H9 (cell line): Measurements from ENCODE around the gene DALRD3. TPM values are rescaled to one million over a fixed set of nuclear protein-coding genes. Genes with fewer than 3 reads are reported as not detected.
A peak's percentile ranks its signal among the peaks of the same experiment; 100 is the strongest.

Experiments
- DNase-seq: peaks from one replicate; pipeline ENCODE4 v3.0.0-alpha.2; 2017
- H2AFZ ChIP-seq: one replicate; pipeline ENCODE4 v1.6.1; 2013; ENCODE audit warnings: mild to moderate bottlenecking, low read length, control low read depth, moderate library complexity
- H2AK5ac ChIP-seq: 2 replicates; pipeline ENCODE4 v1.6.1; 2013; ENCODE audit warnings: low read length, control low read depth, mixed read lengths; ENCODE audit not compliant: insufficient read length
- H2BK120ac ChIP-seq: one replicate; pipeline ENCODE4 v1.6.1; 2013; ENCODE audit warnings: low read depth, mild to moderate bottlenecking, low read length, control low read depth, inconsistent platforms; ENCODE audit not compliant: poor library complexity, severe bottlenecking
- H2BK12ac ChIP-seq: 2 replicates; pipeline ENCODE4 v1.6.1; 2013; ENCODE audit warnings: low read length, control low read depth, mixed read lengths, low read depth; ENCODE audit not compliant: insufficient read length
- H2BK15ac ChIP-seq: 2 replicates; pipeline ENCODE4 v1.6.1; 2013; ENCODE audit warnings: low read depth, low read length, control low read depth
- H2BK20ac ChIP-seq: one replicate; pipeline ENCODE4 v1.6.1; 2013; ENCODE audit warnings: low read depth, mild to moderate bottlenecking, low read length, control low read depth, inconsistent platforms; ENCODE audit not compliant: poor library complexity, severe bottlenecking
- H2BK5ac ChIP-seq: 2 replicates; pipeline ENCODE4 v1.6.1; 2013; ENCODE audit warnings: low read length, control low read depth, mixed read lengths; ENCODE audit not compliant: insufficient read length
- H3K14ac ChIP-seq: 2 replicates; pipeline ENCODE4 v1.6.1; 2013; ENCODE audit warnings: low read length, control low read depth; ENCODE audit not compliant: insufficient read depth
- H3K18ac ChIP-seq: 2 replicates; pipeline ENCODE4 v1.6.1; 2013; ENCODE audit warnings: low read depth, mild to moderate bottlenecking, mixed read lengths, low read length, control low read depth; ENCODE audit not compliant: insufficient read length
- H3K23ac ChIP-seq: 2 replicates; pipeline ENCODE4 v1.6.1; 2013; ENCODE audit warnings: low read length, control low read depth, mixed read lengths, low read depth; ENCODE audit not compliant: insufficient read length
- H3K23me2 ChIP-seq: 2 replicates; pipeline ENCODE4 v1.6.1; 2013; ENCODE audit warnings: low read depth, mild to moderate bottlenecking, mixed read lengths, low read length, control low read depth; ENCODE audit not compliant: insufficient read length, poor library complexity, severe bottlenecking
- H3K27ac ChIP-seq: 2 replicates; pipeline ENCODE4 v1.5.1; 2013; ENCODE audit warnings: low read length, control low read depth, mixed read lengths, low read depth; ENCODE audit not compliant: insufficient read length
- H3K27me3 ChIP-seq: 2 replicates; pipeline ENCODE4 v1.6.1; 2013; ENCODE audit warnings: low read length, control low read depth, inconsistent platforms; ENCODE audit not compliant: insufficient read depth
- H3K4ac ChIP-seq: 2 replicates; pipeline ENCODE4 v1.6.1; 2013; ENCODE audit warnings: low read depth, mild to moderate bottlenecking, control low read depth, inconsistent platforms, low read length, moderate library complexity
- H3K4me1 ChIP-seq: 2 replicates; pipeline ENCODE4 v1.6.1; 2013; ENCODE audit warnings: low read length, control low read depth, inconsistent platforms; ENCODE audit not compliant: insufficient read depth
- H3K4me2 ChIP-seq: 2 replicates; pipeline ENCODE4 v1.6.1; 2013; ENCODE audit warnings: low read length, control low read depth, mixed read lengths; ENCODE audit not compliant: insufficient read length, insufficient read depth
- H3K56ac ChIP-seq: 2 replicates; pipeline ENCODE4 v1.6.1; 2013; ENCODE audit warnings: low read depth, mild to moderate bottlenecking, mixed read lengths, low read length, control low read depth; ENCODE audit not compliant: insufficient read length
- H3K79me1 ChIP-seq: 2 replicates; pipeline ENCODE4 v1.6.1; 2013; ENCODE audit warnings: low read depth, mild to moderate bottlenecking, moderate library complexity, low read length, control low read depth, inconsistent platforms; ENCODE audit not compliant: insufficient read depth, poor library complexity, severe bottlenecking
- H3K79me2 ChIP-seq: 2 replicates; pipeline ENCODE4 v1.6.1; 2013; ENCODE audit warnings: low read length, control low read depth, inconsistent platforms; ENCODE audit not compliant: insufficient read depth
- H3K9ac ChIP-seq: 2 replicates; pipeline ENCODE4 v1.6.1; 2013; ENCODE audit warnings: low read length, control low read depth, mixed read lengths; ENCODE audit not compliant: insufficient read length; ENCODE audit errors: extremely low read depth
- H3K9me3 ChIP-seq: one replicate; pipeline ENCODE4 v1.6.1; 2013; ENCODE audit warnings: low read depth, low read length, inconsistent platforms; ENCODE audit not compliant: control insufficient read depth
- H3T11ph ChIP-seq: one replicate; pipeline ENCODE4 v1.6.1; 2013; ENCODE audit warnings: mild to moderate bottlenecking, low read length, control low read depth, inconsistent platforms
- H4K20me1 ChIP-seq: one replicate; pipeline ENCODE4 v1.6.1; 2013; ENCODE audit not compliant: control insufficient read depth, insufficient read length, insufficient read depth
- H4K5ac ChIP-seq: 2 replicates; pipeline ENCODE4 v1.6.1; 2013; ENCODE audit warnings: low read depth, mild to moderate bottlenecking, mixed read lengths, low read length, control low read depth; ENCODE audit not compliant: insufficient read length
- H4K8ac ChIP-seq: replicated peaks from 2 replicates; pipeline ENCODE4 v1.6.1; 2013; ENCODE audit warnings: low read length, control low read depth, mixed read lengths, low read depth; ENCODE audit not compliant: insufficient read length
- H4K91ac ChIP-seq: 2 replicates; pipeline ENCODE4 v1.6.1; 2013; ENCODE audit warnings: low read depth, mild to moderate bottlenecking, moderate library complexity, mixed read lengths, low read length, control low read depth; ENCODE audit not compliant: insufficient read length
- H3K27ac Mint-ChIP-seq, 3 experiments: 2 replicates in 2 of 3; 3 replicates in 1 of 3; pipeline ENCODE4 v1.8.0; 2020 to 2021; ENCODE audit warnings: mixed read lengths in 3 of 3, mild to moderate bottlenecking in 1 of 3, moderate library complexity in 1 of 3
- H3K27me3 Mint-ChIP-seq: 2 replicates; pipeline ENCODE4 v1.8.0; 2021; ENCODE audit warnings: low read depth, mild to moderate bottlenecking, moderate library complexity, mixed read lengths
- H3K36me3 Mint-ChIP-seq, 3 experiments: 2 replicates in 2 of 3; 3 replicates in 1 of 3; pipeline ENCODE4 v1.8.0; 2020 to 2021; ENCODE audit warnings: low read depth in 3 of 3, mixed read lengths in 3 of 3; ENCODE audit not compliant: insufficient read depth in 1 of 3
- H3K4me1 Mint-ChIP-seq, 2 experiments: 2 replicates each; pipeline ENCODE4 v1.8.0; 2020; ENCODE audit warnings: mixed read lengths in 2 of 2
- H3K4me3 Mint-ChIP-seq, 2 experiments: 2 replicates in 1 of 2; 3 replicates in 1 of 2; pipeline ENCODE4 v1.8.0; 2020 to 2021; ENCODE audit warnings: mild to moderate bottlenecking in 2 of 2, mixed read lengths in 2 of 2, moderate library complexity in 1 of 2
- H3K9me3 Mint-ChIP-seq, 2 experiments: 2 replicates in 1 of 2; 3 replicates in 1 of 2; pipeline ENCODE4 v1.8.0; 2020; ENCODE audit warnings: mild to moderate bottlenecking in 2 of 2, mixed read lengths in 2 of 2, moderate library complexity in 1 of 2
- CTCF ChIP-seq: fragments of 200-600 bp; sonication (generic); conservative IDR thresholded peaks from 3 replicates; pipeline ENCODE4 v1.8.0; 2021; ENCODE audit warnings: antibody characterized with exemption, mild to moderate bottlenecking
- WGBS: extraction: QIAGEN DNeasy Blood & Tissue Kit; methylation state at CpG from one replicate; pipeline ENCODE4 v1.1.7; 2013; ENCODE audit warnings: missing lambda C conversion rate, low lambda C conversion rate, mixed read lengths; ENCODE audit not compliant: insufficient read length; ENCODE audit errors: extremely low coverage; 5-methylcytosine and 5-hydroxymethylcytosine counted together
- total RNA-seq: library from RNA; stranded (reverse); gene quantifications from 2 replicates; pipeline ENCODE4 v1.2.1, GENCODE V29; 2021

The DALRD3 gene
- total RNA-seq, 1 experiment from 2014 or later, result 32.3 TPM

GRCh38 chr3:49007068-49007770, 11.2 kb downstream of the DALRD3 start, which contains the start of gene WDR6:
Gene WDR6 (plus strand): TSS chr3:49007391. CDS start chr3:49007432, 41 bp downstream.
- H3K27me3 Mint-ChIP-seq, result no peaks in the 10 kb centered on the region; the same call in 1 of the 2 replicates
- H2BK20ac ChIP-seq, result no peak within 1 kb of the TSS

More at GRCh38 chr3:49007068-49007770, 11.2 kb downstream of the DALRD3 start, which contains the start of gene WDR6:
- H3K9ac ChIP-seq, result peak within 1 kb of the TSS; percentile 87
- Mint-ChIP-seq H3K4me1 (peaks cover 12 to 13% of the 10 kb centered on the region in 2 experiments), H3K36me3 (peaks cover 8 to 31% (median 26%) of the 10 kb centered on the region in 3 experiments), H3K4me3 (peak within 1 kb of the TSS; percentile 99 to 100), H3K27ac (peak within 1 kb of the TSS; percentile 99 to 100 (median 100)), H3K9me3 (no peaks in the 10 kb centered on the region; a peak in 1 of 5 replicates)
- peak; percentile 51 for TF ChIP-seq CTCF
- H3K23ac ChIP-seq, result no peak within 1 kb of the TSS
- no peak within 1 kb of the TSS for H3T11ph ChIP-seq
- no peak within 1 kb of the TSS for H4K8ac ChIP-seq
- H3K9me3 ChIP-seq, result no peaks in the 10 kb centered on the region
- DNase-seq, result peak; percentile 99
- H2BK5ac ChIP-seq, result no peak within 1 kb of the TSS
- H3K56ac ChIP-seq, result no peak within 1 kb of the TSS
- H2BK15ac ChIP-seq, result no peak within 1 kb of the TSS
- H3K18ac ChIP-seq, result peak within 1 kb of the TSS; percentile 97
- peak within 1 kb of the TSS; percentile 94 for H3K14ac ChIP-seq
- H3K4me1 ChIP-seq, result no peaks in the 10 kb centered on the region; the same call in 1 of the 2 replicates
- peak within 1 kb of the TSS; percentile 6 for H3K27ac ChIP-seq
- no CpG with 5 or more reads among the region's 65 CpGs for WGBS
- H3K4me2 ChIP-seq, result peak within 1 kb of the TSS; percentile 78
- peaks cover 10% of the 10 kb centered on the region; the same call in 1 of the 2 replicates for H3K79me2 ChIP-seq
- no peak within 1 kb of the TSS for H2AK5ac ChIP-seq
- H4K91ac ChIP-seq, result no peak within 1 kb of the TSS
- H3K23me2 ChIP-seq, result peaks cover 13% of the 10 kb centered on the region
- H2BK120ac ChIP-seq, result peak within 1 kb of the TSS; percentile 10
- H3K4ac ChIP-seq, result no peak within 1 kb of the TSS; the same call in 1 of the 2 replicates
- no peak within 1 kb of the TSS for H2AFZ ChIP-seq
- no peaks in the 10 kb centered on the region for H3K79me1 ChIP-seq
- no peaks in the 10 kb centered on the region for H3K27me3 ChIP-seq
- no peak within 1 kb of the TSS for H2BK12ac ChIP-seq
- H4K5ac ChIP-seq, result peak within 1 kb of the TSS; percentile 66
- H4K20me1 ChIP-seq, result no peaks in the 10 kb centered on the region
